ENCODE measurements around the gene UPK3BL1.
"Not testable (repeated sequence)": the region's sequence is repeated elsewhere in the genome, so short reads cannot be mapped to it uniquely, and the experiment has no call there.

UPK3BL1 gene

GRCh38 chr7:102642691-102643090 is at the start of gene UPK3BL1:
TSS of gene UPK3BL1 (minus strand) at chr7:102642791. CDS start at chr7:102642741, 50 bp downstream.
- not testable (repeated sequence) for DNase-seq (ENCODE audit: low read depth)

- not testable (repeated sequence) for DNase-seq (ENCODE audit: low read depth)
Measured at GRCh38 chr7:102690602-102691001, 48.0 kb upstream of the UPK3BL1 start.

- DNase-seq (ENCODE audit: low read depth): not testable (repeated sequence)
Measured at GRCh38 chr7:102689436-102690282, 47.1 kb upstream of the UPK3BL1 start.

GRCh38 chr7:102688299-102689036 is 45.9 kb upstream of the UPK3BL1 start:
- DNase-seq (ENCODE audit: low read depth): not testable (repeated sequence)

- DNase-seq (ENCODE audit: low read depth): not testable (repeated sequence)
Measured at GRCh38 chr7:102682560-102682959, 40.0 kb upstream of the UPK3BL1 start.

GRCh38 chr7:102680780-102681179 is 38.2 kb upstream of the UPK3BL1 start:
- DNase-seq (ENCODE audit: low read depth): not testable (repeated sequence)

- not testable (repeated sequence) for DNase-seq (ENCODE audit: low read depth)
Measured at GRCh38 chr7:102675545-102675944, 33.0 kb upstream of the UPK3BL1 start.

- DNase-seq (ENCODE audit: low read depth): not testable (repeated sequence)
Measured at GRCh38 chr7:102673447-102674067, 31.0 kb upstream of the UPK3BL1 start.

GRCh38 chr7:102671956-102672307 is 29.3 kb upstream of the UPK3BL1 start:
- DNase-seq (ENCODE audit: low read depth): not testable (repeated sequence)

- DNase-seq (ENCODE audit: low read depth): not testable (repeated sequence)
Measured at GRCh38 chr7:102671166-102671955, 28.8 kb upstream of the UPK3BL1 start, which contains the start of gene POLR2J2. TSS of gene POLR2J2 (minus strand) at chr7:102671663. CDS start at chr7:102671601, 62 bp downstream.

GRCh38 chr7:102667523-102667922 is 24.9 kb upstream of the UPK3BL1 start:
- not testable (repeated sequence) for DNase-seq (ENCODE audit: low read depth)

GRCh38 chr7:102666850-102667249 is 24.3 kb upstream of the UPK3BL1 start:
- DNase-seq (ENCODE audit: low read depth): not testable (repeated sequence)

GRCh38 chr7:102664765-102665164 is 22.2 kb upstream of the UPK3BL1 start:
- DNase-seq (ENCODE audit: low read depth): not testable (repeated sequence)

- DNase-seq (ENCODE audit: low read depth): not testable (repeated sequence)
Measured at GRCh38 chr7:102649924-102650323, 7.3 kb upstream of the UPK3BL1 start, which contains the start of gene SPDYE2B. TSS of gene SPDYE2B (plus strand) at chr7:102650319. CDS start at chr7:102652349, 2,030 bp downstream.

GRCh38 chr7:102647813-102648212 is 5.2 kb upstream of the UPK3BL1 start:
- not testable (repeated sequence) for DNase-seq (ENCODE audit: low read depth)

- DNase-seq (ENCODE audit: low read depth): not testable (repeated sequence)
Measured at GRCh38 chr7:102643404-102643803, 813 bp upstream of the UPK3BL1 start.

- not testable (repeated sequence) for DNase-seq (ENCODE audit: low read depth)
Measured at GRCh38 chr7:102638848-102639247, 3.7 kb downstream of the UPK3BL1 start.

GRCh38 chr7:102636956-102637355 is 5.6 kb downstream of the UPK3BL1 start:
- not testable (repeated sequence) for DNase-seq (ENCODE audit: low read depth)

GRCh38 chr7:102635354-102635753 is 7.2 kb downstream of the UPK3BL1 start:
- not testable (repeated sequence) for DNase-seq (ENCODE audit: low read depth)

- not testable (repeated sequence) for DNase-seq (ENCODE audit: low read depth)
Measured at GRCh38 chr7:102634299-102634698, 8.3 kb downstream of the UPK3BL1 start.

GRCh38 chr7:102630622-102631021 is 12.0 kb downstream of the UPK3BL1 start:
- not testable (repeated sequence) for DNase-seq (ENCODE audit: low read depth)
